Activated T-cell treated with anti-CD3 and anti-CD28 coated beads, Interleukin-2, amount 50 U/mL, for 48 hours (primary cell): ENCODE measurements around the gene CASTOR2.
"Not testable (repeated sequence)": the region's sequence is repeated elsewhere in the genome, so short reads cannot be mapped to it uniquely, and the experiment has no call there.

Experiments used
- DNase-seq, 2 experiments: peaks; one replicate each; pipeline ENCODE4 v3.0.0-alpha.2; 2020

Gene CASTOR2

GRCh38 chr7:75055830-75056772, 91.6 kb downstream of the CASTOR2 start:
- DNase-seq, result no peak

- no peak for DNase-seq
These were observed 93.9 kb downstream of the CASTOR2 start for GRCh38 chr7:75058406-75058805.

- no peak for DNase-seq
These were observed 99.8 kb downstream of the CASTOR2 start for GRCh38 chr7:75064291-75064690.

GRCh38 chr7:75064801-75065200, 100.3 kb downstream of the CASTOR2 start:
- no peak for DNase-seq

- DNase-seq, result no peak
These were observed 102.0 kb downstream of the CASTOR2 start for GRCh38 chr7:75066521-75066920.

GRCh38 chr7:75072981-75073283, 108.4 kb downstream of the CASTOR2 start:
- no peak for DNase-seq

- DNase-seq, result not testable (repeated sequence)
These were observed 109.7 kb downstream of the CASTOR2 start for GRCh38 chr7:75074262-75074641.
